Activated T-cell treated with anti-CD3 and anti-CD28 coated beads for 4 hours (primary cell): ENCODE results near the gene TREML4.

Source experiments
- DNase-seq: peaks from one replicate; pipeline ENCODE4 v3.0.0-alpha.2; 2020

The TREML4 gene

GRCh38 chr6:41255638-41256246 is 27.6 kb downstream of the TREML4 start:
- no peak for DNase-seq

- DNase-seq, result no peak
These were observed 28.2 kb downstream of the TREML4 start for GRCh38 chr6:41256383-41256782.

- DNase-seq, result no peak
These were observed 29.4 kb downstream of the TREML4 start for GRCh38 chr6:41257369-41258195.

GRCh38 chr6:41258196-41258493 is 30.0 kb downstream of the TREML4 start:
- no peak for DNase-seq

- no peak for DNase-seq
These were observed 34.3 kb downstream of the TREML4 start for GRCh38 chr6:41262401-41262800.

- no peak for DNase-seq
These were observed 35.1 kb downstream of the TREML4 start for GRCh38 chr6:41263267-41263666.

GRCh38 chr6:41266541-41266940 is 38.4 kb downstream of the TREML4 start:
- no peak for DNase-seq

GRCh38 chr6:41268478-41268877 is 40.3 kb downstream of the TREML4 start:
- no peak for DNase-seq

GRCh38 chr6:41269166-41269565 is 41.0 kb downstream of the TREML4 start:
- DNase-seq, result no peak

GRCh38 chr6:41269716-41270115 is 41.6 kb downstream of the TREML4 start:
- DNase-seq, result no peak

GRCh38 chr6:41271901-41272395 is 43.8 kb downstream of the TREML4 start:
- DNase-seq, result no peak

- DNase-seq, result no peak
These were observed 44.6 kb downstream of the TREML4 start for GRCh38 chr6:41272591-41273240.

- DNase-seq, result no peak
These were observed 45.6 kb downstream of the TREML4 start for GRCh38 chr6:41273714-41274113.

GRCh38 chr6:41274256-41274655 is 46.1 kb downstream of the TREML4 start:
- no peak for DNase-seq

GRCh38 chr6:41275489-41275888 is 47.3 kb downstream of the TREML4 start:
- DNase-seq, result no peak

GRCh38 chr6:41277605-41278004 is 49.5 kb downstream of the TREML4 start:
- no peak for DNase-seq

GRCh38 chr6:41278699-41279405 is 50.7 kb downstream of the TREML4 start:
- peak; percentile 63 for DNase-seq

GRCh38 chr6:41280381-41281057 is 52.4 kb downstream of the TREML4 start:
- no peak for DNase-seq

GRCh38 chr6:41283600-41283999 is 55.5 kb downstream of the TREML4 start:
- no peak for DNase-seq

GRCh38 chr6:41284726-41285125 is 56.6 kb downstream of the TREML4 start:
- no peak for DNase-seq

GRCh38 chr6:41286544-41287346 is 58.6 kb downstream of the TREML4 start, which contains the start of gene TREM1:
TSS of gene TREM1 (minus strand) at chr6:41286682. CDS start at chr6:41286655, 27 bp downstream.
- DNase-seq, result no peak
